Lung (tissue), 12 donors: ENCODE data around the gene DARS1. TPM values are rescaled to one million over a fixed set of nuclear protein-coding genes. Genes with fewer than 3 reads are reported as not detected.

Source experiments
- ATAC-seq: fragments of 200-7000 bp; cut with Tn5 transposase; one replicate; pipeline ENCODE4 v1.9.1; 2020; ENCODE audit warnings: moderate number of reproducible peaks; ENCODE audit not compliant: insufficient read depth, low FRiP score
- DNase-seq, 3 donors: peaks; one replicate each; pipeline ENCODE4 v3.0.0-alpha.2; 2013 to 2017
- H3K27ac ChIP-seq, 2 donors: one replicate each; pipeline ENCODE4 v1.5.1; 2013; ENCODE audit warnings: mild to moderate bottlenecking in 2 of 2, moderate library complexity in 2 of 2, control low read depth in 1 of 2, inconsistent platforms in 1 of 2, low read depth in 1 of 2, low read length in 1 of 2
- H3K27me3 ChIP-seq, 3 donors: one replicate each; pipeline ENCODE4 v1.5.1; 2013; ENCODE audit warnings: low read length in 2 of 3; ENCODE audit not compliant: control insufficient read depth in 3 of 3, insufficient read depth in 3 of 3
- H3K36me3 ChIP-seq, 4 donors: one replicate each; pipeline ENCODE4 v1.5.1; 2013; ENCODE audit warnings: low read length in 4 of 4, mild to moderate bottlenecking in 1 of 4, moderate library complexity in 1 of 4; ENCODE audit not compliant: control insufficient read depth in 4 of 4, insufficient read depth in 4 of 4
- H3K4me1 ChIP-seq, 5 donors: one replicate each; pipeline ENCODE4 v1.5.1; 2013; ENCODE audit warnings: low read length in 5 of 5, mild to moderate bottlenecking in 2 of 5, moderate library complexity in 1 of 5; ENCODE audit not compliant: control insufficient read depth in 5 of 5, insufficient read depth in 5 of 5
- H3K4me3 ChIP-seq: one replicate; pipeline ENCODE4 v1.5.1; 2013; ENCODE audit warnings: mild to moderate bottlenecking, control low read depth, moderate library complexity
- H3K9ac ChIP-seq, 2 donors: one replicate each; pipeline ENCODE4 v1.5.1; 2013; ENCODE audit warnings: low read length in 2 of 2, control low read depth in 1 of 2; ENCODE audit not compliant: insufficient read depth in 1 of 2
- H3K9me3 ChIP-seq, 4 donors: one replicate each; pipeline ENCODE4 v1.5.1; 2013; ENCODE audit warnings: low read length in 3 of 4, mild to moderate bottlenecking in 1 of 4, moderate library complexity in 1 of 4; ENCODE audit not compliant: control insufficient read depth in 4 of 4, insufficient read depth in 3 of 4
- WGBS, 2 donors: extraction: QIAGEN DNeasy Blood & Tissue Kit; methylation state at CpG; one replicate each; pipeline ENCODE4 v1.1.7; 2013; 5-methylcytosine and 5-hydroxymethylcytosine counted together
- polyA plus RNA-seq, 2 donors: library from polyadenylated mRNA; stranded (reverse); fragments of 200-250 nt; gene quantifications; one replicate each; pipeline ENCODE4 v1.2.1, GENCODE V29; 2013
- total RNA-seq, 2 donors: library from RNA; depleted of rRNA in 1 of 2; stranded (reverse); fragments of >200 nt in 1 of 2; gene quantifications; one replicate each; pipeline ENCODE4 v1.2.1, GENCODE V29; 2014 to 2021
- TF ChIP-seq, protein P1 (sequence below): IDR thresholded peaks from 2 replicates; pipeline ENCODE4 v1.5.1; 2012; ENCODE audit warnings: mild to moderate bottlenecking; ENCODE audit errors: control extremely low read depth, extremely low read depth
- donor health status: control.
- donor health status: control.
- donor health status: Bipolar disorder and iron deficiency.
- donor health status: healthy.
- donor health status: DM: yes; HTN: yes; CAD: no.

Gene DARS1
- total and polyA plus RNA-seq, 4 donors, result 47.2 to 77.9 (median 58.7) TPM

DNA sequence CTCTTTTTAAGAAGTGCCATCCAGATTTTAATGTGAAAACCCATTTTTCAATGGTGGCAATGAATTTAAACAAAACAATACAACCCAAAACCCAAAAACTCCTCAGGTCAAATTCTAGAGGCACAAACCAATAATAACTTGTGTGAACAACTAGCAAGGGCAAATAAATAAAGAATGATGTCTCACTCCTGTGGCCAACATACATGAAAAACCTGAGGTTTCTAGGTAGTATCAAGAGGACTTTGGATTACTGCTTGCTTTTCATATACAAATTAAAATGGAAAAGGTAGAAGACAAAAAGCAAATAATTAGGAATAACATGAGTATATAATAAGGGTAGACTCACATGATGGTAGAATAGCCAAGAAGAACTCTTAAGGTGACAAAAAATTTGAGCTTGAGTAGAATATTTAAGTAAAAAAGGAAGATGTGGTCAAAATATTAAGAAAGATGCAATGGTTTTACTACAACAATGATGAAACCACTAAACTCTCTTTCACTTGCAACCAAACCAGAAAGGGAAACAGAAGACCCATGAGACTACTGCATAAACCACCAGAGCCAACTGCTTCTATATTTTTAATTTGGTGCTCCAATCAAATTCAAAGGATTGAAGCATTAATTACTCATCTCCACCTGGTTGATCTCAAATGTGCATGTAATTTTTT is 53.5 kb downstream of the DARS1 start:
- H3K4me1 ChIP-seq, result no peaks in the 10 kb centered on the region
- H3K9ac ChIP-seq, result no peak overlapping the region
- H3K27ac ChIP-seq, result no peak overlapping the region
- ATAC-seq (no peak), DNase-seq (no peak)
- H3K9me3 ChIP-seq, result no peaks in the 10 kb centered on the region
- H3K36me3 ChIP-seq, result peaks cover 5 to 29% (median 20%) of the 10 kb centered on the region in 4 donors
- no peaks in the 10 kb centered on the region for H3K27me3 ChIP-seq
- no peak overlapping the region for H3K4me3 ChIP-seq
- TF ChIP-seq, protein P1, sequence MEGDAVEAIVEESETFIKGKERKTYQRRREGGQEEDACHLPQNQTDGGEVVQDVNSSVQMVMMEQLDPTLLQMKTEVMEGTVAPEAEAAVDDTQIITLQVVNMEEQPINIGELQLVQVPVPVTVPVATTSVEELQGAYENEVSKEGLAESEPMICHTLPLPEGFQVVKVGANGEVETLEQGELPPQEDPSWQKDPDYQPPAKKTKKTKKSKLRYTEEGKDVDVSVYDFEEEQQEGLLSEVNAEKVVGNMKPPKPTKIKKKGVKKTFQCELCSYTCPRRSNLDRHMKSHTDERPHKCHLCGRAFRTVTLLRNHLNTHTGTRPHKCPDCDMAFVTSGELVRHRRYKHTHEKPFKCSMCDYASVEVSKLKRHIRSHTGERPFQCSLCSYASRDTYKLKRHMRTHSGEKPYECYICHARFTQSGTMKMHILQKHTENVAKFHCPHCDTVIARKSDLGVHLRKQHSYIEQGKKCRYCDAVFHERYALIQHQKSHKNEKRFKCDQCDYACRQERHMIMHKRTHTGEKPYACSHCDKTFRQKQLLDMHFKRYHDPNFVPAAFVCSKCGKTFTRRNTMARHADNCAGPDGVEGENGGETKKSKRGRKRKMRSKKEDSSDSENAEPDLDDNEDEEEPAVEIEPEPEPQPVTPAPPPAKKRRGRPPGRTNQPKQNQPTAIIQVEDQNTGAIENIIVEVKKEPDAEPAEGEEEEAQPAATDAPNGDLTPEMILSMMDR, result no peak

GRCh38 chr2:135926605-135927004 is 58.8 kb downstream of the DARS1 start:
- Histone ChIP-seq H3K27me3 (no peaks in the 10 kb centered on the region), H3K9me3 (no peaks in the 10 kb centered on the region), H3K4me1 (no peaks in the 10 kb centered on the region), H3K9ac (no peak overlapping the region), H3K4me3 (no peak overlapping the region), H3K36me3 (peaks cover 5 to 22% (median 17%) of the 10 kb centered on the region in 4 donors), H3K27ac (no peak overlapping the region)
- TF ChIP-seq, protein P1, result no peak
- no peak for ATAC-seq
- WGBS, 2 donors, result 97 to 99% methylated on average over 3 of the region's 3 CpGs
- no peak for DNase-seq

DNA sequence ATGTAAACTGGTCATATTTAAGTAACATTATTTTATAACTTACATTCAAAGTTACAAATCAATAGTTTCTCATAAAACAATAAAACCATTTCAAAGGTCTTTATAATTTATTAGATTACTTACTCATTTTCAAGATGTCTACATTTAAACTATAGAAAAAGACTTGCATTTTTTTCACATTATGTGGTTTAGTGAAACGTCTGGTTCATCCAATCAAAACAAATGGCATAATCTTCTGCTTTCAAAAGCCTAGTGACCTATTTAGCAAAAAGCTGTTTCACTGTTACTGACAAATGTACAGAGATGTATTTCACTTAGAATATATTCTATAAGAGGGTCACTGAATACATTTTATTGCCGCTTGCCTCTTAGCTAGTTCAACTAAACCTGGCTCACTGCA is 59.9 kb downstream of the DARS1 start:
- Histone ChIP-seq H3K4me1 (no peaks in the 10 kb centered on the region), H3K9ac (no peak overlapping the region), H3K27ac (no peak overlapping the region), H3K27me3 (no peaks in the 10 kb centered on the region), H3K36me3 (peaks cover 3 to 19% (median 14%) of the 10 kb centered on the region in 4 donors), H3K9me3 (no peaks in the 10 kb centered on the region), H3K4me3 (no peak overlapping the region)
- TF ChIP-seq, protein P1, result no peak
- ATAC-seq (no peak), DNase-seq (no peak)
- 63 to 73% methylated on average over 2 of the region's 2 CpGs for WGBS, 2 donors

DNA sequence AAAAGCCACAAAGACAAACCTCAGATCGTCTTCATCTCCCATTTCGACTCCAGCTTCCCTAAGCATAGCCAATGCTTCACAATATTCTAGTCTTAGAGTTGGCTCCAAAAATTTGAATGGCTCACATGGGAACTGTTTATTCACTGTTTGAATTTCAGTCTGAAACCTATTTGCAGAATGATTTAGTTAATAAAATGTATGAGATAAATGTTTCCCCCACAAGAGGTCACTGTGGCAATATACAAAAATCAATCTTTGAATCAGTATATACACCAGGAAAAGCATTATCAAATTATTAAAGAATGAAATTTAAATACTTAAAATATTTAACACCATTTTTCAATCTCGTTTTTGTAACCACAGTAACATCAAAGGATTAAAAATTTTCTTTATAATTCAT is 69.2 kb downstream of the DARS1 start:
- Histone ChIP-seq H3K4me3 (no peak overlapping the region), H3K27me3 (no peaks in the 10 kb centered on the region), H3K27ac (no peak overlapping the region), H3K9me3 (no peaks in the 10 kb centered on the region), H3K9ac (no peak overlapping the region), H3K36me3 (peaks cover 0 to 14% (median 2%) of the 10 kb centered on the region in 4 donors), H3K4me1 (no peaks in the 10 kb centered on the region)
- ATAC-seq (no peak), DNase-seq (peak in 2 of 3 donors; percentile 74 to 77)
- TF ChIP-seq, protein P1, result peak; percentile 28
- 50 to 54% methylated on average over 3 of the region's 3 CpGs for WGBS, 2 donors
